ENCODE results near the gene SCAMP2.

DNA sequence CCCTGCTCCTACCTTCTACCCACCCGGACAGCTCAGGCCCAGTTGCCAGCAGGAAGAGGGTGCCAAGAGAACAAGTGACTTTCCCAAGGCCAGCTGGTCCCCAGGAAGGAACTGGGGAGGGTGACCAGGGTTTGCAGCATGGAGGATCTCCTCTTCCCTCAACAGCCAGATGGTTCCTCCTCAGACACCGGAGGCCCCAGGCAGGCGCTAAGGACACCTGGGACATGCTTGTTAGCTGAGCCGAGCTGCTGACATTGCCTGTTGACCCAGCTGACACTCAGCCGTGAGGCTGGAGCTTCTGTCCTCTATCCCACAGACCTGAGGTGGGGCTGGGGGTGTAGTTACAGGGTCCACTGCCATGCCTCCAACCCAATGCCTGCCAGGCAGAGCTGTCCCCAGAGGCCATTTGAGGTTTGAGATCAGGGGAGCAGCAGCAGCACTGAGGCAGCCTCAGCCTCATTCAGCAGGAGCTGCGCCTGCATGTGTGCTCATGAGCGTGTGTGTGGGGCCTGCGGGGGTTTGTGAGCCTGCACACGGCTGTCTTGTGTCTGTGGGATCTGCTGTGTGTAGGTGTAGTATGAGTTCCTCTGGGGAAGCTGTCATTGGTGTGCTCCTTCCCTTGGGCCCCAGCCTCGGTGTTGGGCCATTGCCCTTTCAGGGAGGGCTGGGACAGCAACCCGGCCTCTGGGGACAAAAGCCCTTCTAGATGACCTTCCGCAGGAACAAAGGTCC, 39.6 kb downstream of the SCAMP2 start:
- TF ChIP-seq, protein P1, sequence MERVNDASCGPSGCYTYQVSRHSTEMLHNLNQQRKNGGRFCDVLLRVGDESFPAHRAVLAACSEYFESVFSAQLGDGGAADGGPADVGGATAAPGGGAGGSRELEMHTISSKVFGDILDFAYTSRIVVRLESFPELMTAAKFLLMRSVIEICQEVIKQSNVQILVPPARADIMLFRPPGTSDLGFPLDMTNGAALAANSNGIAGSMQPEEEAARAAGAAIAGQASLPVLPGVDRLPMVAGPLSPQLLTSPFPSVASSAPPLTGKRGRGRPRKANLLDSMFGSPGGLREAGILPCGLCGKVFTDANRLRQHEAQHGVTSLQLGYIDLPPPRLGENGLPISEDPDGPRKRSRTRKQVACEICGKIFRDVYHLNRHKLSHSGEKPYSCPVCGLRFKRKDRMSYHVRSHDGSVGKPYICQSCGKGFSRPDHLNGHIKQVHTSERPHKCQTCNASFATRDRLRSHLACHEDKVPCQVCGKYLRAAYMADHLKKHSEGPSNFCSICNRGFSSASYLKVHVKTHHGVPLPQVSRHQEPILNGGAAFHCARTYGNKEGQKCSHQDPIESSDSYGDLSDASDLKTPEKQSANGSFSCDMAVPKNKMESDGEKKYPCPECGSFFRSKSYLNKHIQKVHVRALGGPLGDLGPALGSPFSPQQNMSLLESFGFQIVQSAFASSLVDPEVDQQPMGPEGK (CRISPR knock-in tag; IDR thresholded peaks at IDR 0.05; ENCODE audit: borderline replicate concordance), result no peak
- TF ChIP-seq ISL1 (CRISPR knock-in tag; IDR thresholded peaks at IDR 0.05) (no peak), ZFP3 (CRISPR knock-in tag; IDR thresholded peaks at IDR 0.05) (no peak), RARB (CRISPR knock-in tag; IDR thresholded peaks at IDR 0.05) (no peak), ZFP30 (CRISPR knock-in tag; IDR thresholded peaks at IDR 0.05) (no peak), TCF4 (CRISPR knock-in tag; IDR thresholded peaks at IDR 0.05; ENCODE audit: borderline replicate concordance) (no peak), ZNF565 (CRISPR knock-in tag; conservative IDR thresholded peaks at IDR 0.05; ENCODE audit: low read depth) (no peak), GLIS3 (CRISPR knock-in tag; IDR thresholded peaks at IDR 0.05) (no peak), CSDC2 (CRISPR knock-in tag; IDR thresholded peaks at IDR 0.05) (no peak), BACH2 (CRISPR knock-in tag; IDR thresholded peaks at IDR 0.05; ENCODE audit: borderline replicate concordance) (no peak)
- TF ChIP-seq, protein P2, sequence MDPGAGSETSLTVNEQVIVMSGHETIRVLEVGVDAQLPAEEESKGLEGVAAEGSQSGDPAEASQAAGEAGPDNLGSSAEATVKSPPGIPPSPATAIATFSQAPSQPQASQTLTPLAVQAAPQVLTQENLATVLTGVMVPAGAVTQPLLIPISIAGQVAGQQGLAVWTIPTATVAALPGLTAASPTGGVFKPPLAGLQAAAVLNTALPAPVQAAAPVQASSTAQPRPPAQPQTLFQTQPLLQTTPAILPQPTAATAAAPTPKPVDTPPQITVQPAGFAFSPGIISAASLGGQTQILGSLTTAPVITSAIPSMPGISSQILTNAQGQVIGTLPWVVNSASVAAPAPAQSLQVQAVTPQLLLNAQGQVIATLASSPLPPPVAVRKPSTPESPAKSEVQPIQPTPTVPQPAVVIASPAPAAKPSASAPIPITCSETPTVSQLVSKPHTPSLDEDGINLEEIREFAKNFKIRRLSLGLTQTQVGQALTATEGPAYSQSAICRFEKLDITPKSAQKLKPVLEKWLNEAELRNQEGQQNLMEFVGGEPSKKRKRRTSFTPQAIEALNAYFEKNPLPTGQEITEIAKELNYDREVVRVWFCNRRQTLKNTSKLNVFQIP (CRISPR knock-in tag; IDR thresholded peaks at IDR 0.05; ENCODE audit: borderline replicate concordance, low read depth), result no peak
- TF ChIP-seq, protein P3, sequence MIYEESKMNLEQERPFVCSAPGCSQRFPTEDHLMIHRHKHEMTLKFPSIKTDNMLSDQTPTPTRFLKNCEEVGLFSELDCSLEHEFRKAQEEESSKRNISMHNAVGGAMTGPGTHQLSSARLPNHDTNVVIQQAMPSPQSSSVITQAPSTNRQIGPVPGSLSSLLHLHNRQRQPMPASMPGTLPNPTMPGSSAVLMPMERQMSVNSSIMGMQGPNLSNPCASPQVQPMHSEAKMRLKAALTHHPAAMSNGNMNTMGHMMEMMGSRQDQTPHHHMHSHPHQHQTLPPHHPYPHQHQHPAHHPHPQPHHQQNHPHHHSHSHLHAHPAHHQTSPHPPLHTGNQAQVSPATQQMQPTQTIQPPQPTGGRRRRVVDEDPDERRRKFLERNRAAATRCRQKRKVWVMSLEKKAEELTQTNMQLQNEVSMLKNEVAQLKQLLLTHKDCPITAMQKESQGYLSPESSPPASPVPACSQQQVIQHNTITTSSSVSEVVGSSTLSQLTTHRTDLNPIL (CRISPR knock-in tag; IDR thresholded peaks at IDR 0.05; ENCODE audit: low read depth), result no peak

Measured in SK-N-SH treated with all-trans-retinoic acid at 6 μM for 48 hours (cell line).